Sigmoid colon (tissue), 7 donors: ENCODE measurements around the gene FJX1. TPM values are rescaled to one million over a fixed set of nuclear protein-coding genes. Genes with fewer than 3 reads are reported as not detected.
A peak's percentile ranks its signal among the peaks of the same experiment; 100 is the strongest.

Experiments
- DNase-seq: peaks from one replicate; pipeline ENCODE4 v3.0.0-alpha.2; 2019
- H3K27ac ChIP-seq, 4 donors: fragments of 200-600 bp; sonication (generic); one replicate each; pipeline ENCODE4 v1.5.1; 2016 to 2019; ENCODE audit warnings: mild to moderate bottlenecking in 1 of 4
- H3K27me3 ChIP-seq, 3 donors: fragments of 200-600 bp; sonication (generic); one replicate each; pipeline ENCODE4 v1.5.1; 2019; ENCODE audit warnings: mild to moderate bottlenecking in 1 of 3
- H3K36me3 ChIP-seq, 4 donors: fragments of 200-600 bp; sonication (generic); one replicate each; pipeline ENCODE4 v1.5.1; 2016 to 2019
- H3K4me1 ChIP-seq, 4 donors: fragments of 200-600 bp; sonication (generic); one replicate each; pipeline ENCODE4 v1.5.1; 2017 to 2019
- H3K4me3 ChIP-seq, 4 donors: fragments of 200-600 bp; sonication (generic); one replicate each; pipeline ENCODE4 v1.5.1; 2017 to 2019; ENCODE audit warnings: mild to moderate bottlenecking in 2 of 4, moderate library complexity in 1 of 4
- H3K9me3 ChIP-seq, 4 donors: fragments of 200-600 bp in 3 of 4; sonication (generic) in 3 of 4; one replicate each; pipeline versions ENCODE4 v1.5.1 to v1.6.1; 2013 to 2019
- EP300 ChIP-seq, 4 donors: sonication (generic); formaldehyde crosslinking; IDR thresholded peaks; one replicate each; pipeline ENCODE4 v1.6.1; 2017; ENCODE audit warnings: antibody characterized with exemption in 4 of 4
- POLR2A ChIP-seq, 2 donors: fragments of 450-650 bp; IDR thresholded peaks; one replicate each; pipeline ENCODE4 v1.6.1; 2016; ENCODE audit warnings: antibody characterized with exemption in 2 of 2, mild to moderate bottlenecking in 2 of 2, moderate library complexity in 2 of 2
- POLR2AphosphoS5 ChIP-seq, 4 donors: sonication (generic); formaldehyde crosslinking; IDR thresholded peaks; one replicate each; pipeline ENCODE4 v1.6.1; 2017; ENCODE audit warnings: antibody characterized with exemption in 4 of 4
- WGBS, 2 donors: extraction: QIAGEN DNeasy Blood & Tissue Kit; methylation state at CpG; one replicate each; pipeline ENCODE4 v1.1.7; 2013; 5-methylcytosine and 5-hydroxymethylcytosine counted together
- intact Hi-C: fragments of 100-400 bp; cut with DNase I; formaldehyde crosslinking; loops from one replicate; pipeline ENCODE4 v1.15.1; 2023
- polyA plus RNA-seq, 3 donors: library from polyadenylated mRNA; stranded (reverse); fragments of 200-250 nt; gene quantifications; one replicate each; pipeline ENCODE4 v1.2.3, GENCODE V29; 2013
- total RNA-seq, 4 donors: library from RNA; depleted of rRNA; stranded (reverse); fragments of >200 nt; gene quantifications; one replicate each; pipeline ENCODE4 v1.1.0, GENCODE V29; 2016
- TF ChIP-seq, protein P1 (sequence below), 4 experiments: fragments of 450-650 bp in 3 of 4; fragments of 200-600 bp in 1 of 4; IDR thresholded peaks; one replicate each; pipeline ENCODE4 v1.5.1; 2016 to 2019; ENCODE audit warnings: antibody characterized with exemption in 4 of 4, mild to moderate bottlenecking in 3 of 4, moderate library complexity in 2 of 4
- donor health status: healthy with polysubstance abuse.
- donor health status: Bipolar disorder and iron deficiency.
- donor health status: healthy.

The FJX1 gene
- total and polyA plus RNA-seq, 7 donors: 0.46 to 9.4 (median 2.3) TPM; not detected in 1

- Histone ChIP-seq H3K27ac (no peak overlapping the region), H3K36me3 (no peaks in the 10 kb centered on the region), H3K4me1 (peaks cover 0 to 15% (median 8%) of the 10 kb centered on the region in 4 donors), H3K4me3 (no peak overlapping the region), H3K27me3 (no peaks in the 10 kb centered on the region), H3K9me3 (no peaks in the 10 kb centered on the region)
- intact Hi-C loops: no loop called here
- no peak for DNase-seq
- WGBS, 2 donors: 44 to 68% methylated on average over 5 of the region's 5 CpGs
- TF ChIP-seq EP300 (IDR thresholded peaks at IDR 0.05) (no peak), POLR2AphosphoS5 (IDR thresholded peaks at IDR 0.05) (no peak), POLR2A (IDR thresholded peaks at IDR 0.05) (no peak)
- TF ChIP-seq, protein P1, sequence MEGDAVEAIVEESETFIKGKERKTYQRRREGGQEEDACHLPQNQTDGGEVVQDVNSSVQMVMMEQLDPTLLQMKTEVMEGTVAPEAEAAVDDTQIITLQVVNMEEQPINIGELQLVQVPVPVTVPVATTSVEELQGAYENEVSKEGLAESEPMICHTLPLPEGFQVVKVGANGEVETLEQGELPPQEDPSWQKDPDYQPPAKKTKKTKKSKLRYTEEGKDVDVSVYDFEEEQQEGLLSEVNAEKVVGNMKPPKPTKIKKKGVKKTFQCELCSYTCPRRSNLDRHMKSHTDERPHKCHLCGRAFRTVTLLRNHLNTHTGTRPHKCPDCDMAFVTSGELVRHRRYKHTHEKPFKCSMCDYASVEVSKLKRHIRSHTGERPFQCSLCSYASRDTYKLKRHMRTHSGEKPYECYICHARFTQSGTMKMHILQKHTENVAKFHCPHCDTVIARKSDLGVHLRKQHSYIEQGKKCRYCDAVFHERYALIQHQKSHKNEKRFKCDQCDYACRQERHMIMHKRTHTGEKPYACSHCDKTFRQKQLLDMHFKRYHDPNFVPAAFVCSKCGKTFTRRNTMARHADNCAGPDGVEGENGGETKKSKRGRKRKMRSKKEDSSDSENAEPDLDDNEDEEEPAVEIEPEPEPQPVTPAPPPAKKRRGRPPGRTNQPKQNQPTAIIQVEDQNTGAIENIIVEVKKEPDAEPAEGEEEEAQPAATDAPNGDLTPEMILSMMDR (IDR thresholded peaks at IDR 0.05): no peak
Measured at GRCh38 chr11:35602160-35602793, 16.0 kb upstream of the FJX1 start.

- intact Hi-C loops: no loop called here
- Histone ChIP-seq H3K4me3 (no peak overlapping the region), H3K36me3 (no peaks in the 10 kb centered on the region), H3K27me3 (no peaks in the 10 kb centered on the region), H3K9me3 (no peaks in the 10 kb centered on the region), H3K27ac (no peak overlapping the region), H3K4me1 (peaks cover 0 to 15% (median 8%) of the 10 kb centered on the region in 4 donors)
- DNase-seq: no peak
- TF ChIP-seq POLR2A (IDR thresholded peaks at IDR 0.05) (no peak), EP300 (IDR thresholded peaks at IDR 0.05) (no peak), POLR2AphosphoS5 (IDR thresholded peaks at IDR 0.05) (no peak)
- TF ChIP-seq, protein P1 (IDR thresholded peaks at IDR 0.05): no peak
- WGBS, 2 donors: 97 to 99% methylated on average over 3 of the region's 3 CpGs
Measured at GRCh38 chr11:35602979-35603378, 15.3 kb upstream of the FJX1 start.

DNA sequence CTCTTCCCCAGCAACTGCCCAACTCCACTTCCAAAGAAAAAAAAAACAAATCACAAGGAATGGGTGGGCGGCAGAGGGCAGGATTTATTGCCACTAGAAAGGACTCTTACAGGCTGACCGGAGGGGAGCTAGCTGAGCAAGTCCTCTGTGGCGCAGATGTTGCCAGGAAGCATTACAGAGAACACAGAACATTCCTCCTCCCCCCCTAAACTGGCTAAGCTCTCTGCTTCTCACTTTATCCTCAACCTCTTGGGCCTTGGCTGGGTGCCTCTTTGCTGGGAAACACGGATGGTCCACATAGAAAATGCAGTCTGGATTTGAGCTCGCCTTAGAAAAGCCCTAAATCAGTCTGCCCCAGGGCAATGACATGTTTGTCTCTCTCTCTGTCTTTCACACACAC is 12.6 kb upstream of the FJX1 start:
- no peak for DNase-seq
- Histone ChIP-seq H3K9me3 (no peaks in the 10 kb centered on the region), H3K27me3 (peaks cover 0 to 6% (median 0%) of the 10 kb centered on the region in 3 donors), H3K36me3 (no peaks in the 10 kb centered on the region), H3K4me3 (no peak overlapping the region), H3K4me1 (peaks cover 0 to 15% (median 8%) of the 10 kb centered on the region in 4 donors), H3K27ac (peak overlapping the region in 1 of 4 donors; percentile 32)
- intact Hi-C loops: no loop called here
- 37 to 52% methylated on average over 5 of the region's 5 CpGs for WGBS, 2 donors
- TF ChIP-seq EP300 (IDR thresholded peaks at IDR 0.05) (no peak), POLR2AphosphoS5 (IDR thresholded peaks at IDR 0.05) (no peak), POLR2A (IDR thresholded peaks at IDR 0.05) (no peak)
- TF ChIP-seq, protein P1 (IDR thresholded peaks at IDR 0.05): no peak

GRCh38 chr11:35606206-35606605 is 12.1 kb upstream of the FJX1 start:
- intact Hi-C loops: no loop called here
- peaks cover 0 to 15% (median 8%) of the 10 kb centered on the region in 4 donors for H3K4me1 ChIP-seq
- TF ChIP-seq POLR2A (IDR thresholded peaks at IDR 0.05) (no peak), POLR2AphosphoS5 (IDR thresholded peaks at IDR 0.05) (no peak), EP300 (IDR thresholded peaks at IDR 0.05) (no peak)
- TF ChIP-seq, protein P1 (IDR thresholded peaks at IDR 0.05): no peak
- WGBS, 2 donors: 60 to 72% methylated on average over 5 of the region's 5 CpGs
- H3K9me3 ChIP-seq: no peaks in the 10 kb centered on the region
- H3K4me3 ChIP-seq: no peak overlapping the region
- H3K27ac ChIP-seq: no peak overlapping the region
- H3K36me3 ChIP-seq: no peaks in the 10 kb centered on the region
- H3K27me3 ChIP-seq: peaks cover 0 to 6% (median 0%) of the 10 kb centered on the region in 3 donors
- DNase-seq: no peak
